H1 (cell line): ENCODE results near the gene DCBLD2. TPM values are rescaled to one million over a fixed set of nuclear protein-coding genes. Genes with fewer than 3 reads are reported as not detected.

Experiments used
- CTCF ChIA-PET: fragments of 300-600 bp; sonication (Branson Sonifier 250); formaldehyde crosslinking; loops from one replicate; lab custom pipeline; 2021; ENCODE audit not compliant: partially characterized antibody; lab: Charles Lee
- POLR2A ChIA-PET: fragments of 300-600 bp; sonication (Branson Sonifier 250); formaldehyde crosslinking; loops from one replicate; lab custom pipeline; 2021; ENCODE audit warnings: inconsistent platforms; ENCODE audit not compliant: partially characterized antibody; lab: Charles Lee
- DNase-seq, 2 experiments: peaks; one replicate each; pipeline versions ENCODE4 v3.0.0 to v3.0.0-alpha.2; 2010 to 2022; ENCODE audit warnings: low spot score in 2 of 2, low read depth in 1 of 2, mixed read lengths in 1 of 2
- FAIRE-seq: peaks from 2 replicates; lab custom pipeline; 2011; peaks lifted over from hg19 to GRCh38; lab: Jason Lieb, UNC
- H2AFZ ChIP-seq: 2 replicates; pipeline ENCODE4 v1.8.1; 2012; ENCODE audit warnings: low read length, inconsistent platforms
- H2AK5ac ChIP-seq: 2 replicates; pipeline ENCODE4 v1.6.1; 2013; ENCODE audit warnings: low read depth, low read length
- H2BK120ac ChIP-seq: replicated peaks from 2 replicates; pipeline ENCODE3; 2013; ENCODE audit warnings: low read depth, low read length, inconsistent platforms
- H2BK12ac ChIP-seq: 2 replicates; pipeline ENCODE4 v1.6.1; 2013; ENCODE audit warnings: low read depth, low read length
- H2BK15ac ChIP-seq: 2 replicates; pipeline ENCODE4 v1.6.1; 2013; ENCODE audit warnings: low read length
- H2BK20ac ChIP-seq: 2 replicates; pipeline ENCODE4 v1.6.1; 2013; ENCODE audit warnings: low read length
- H2BK5ac ChIP-seq: 2 replicates; pipeline ENCODE4 v1.6.1; 2013; ENCODE audit warnings: low read depth, low read length
- H3K14ac ChIP-seq: 2 replicates; pipeline ENCODE4 v1.6.1; 2013; ENCODE audit warnings: inconsistent platforms; ENCODE audit not compliant: insufficient read length
- H3K18ac ChIP-seq: 2 replicates; pipeline ENCODE4 v1.6.1; 2013; ENCODE audit warnings: low read length; ENCODE audit errors: extremely low read depth
- H3K23ac ChIP-seq: 2 replicates; pipeline ENCODE4 v1.6.1; 2013; ENCODE audit warnings: inconsistent platforms; ENCODE audit not compliant: insufficient read length
- H3K23me2 ChIP-seq: 2 replicates; pipeline ENCODE4 v1.6.1; 2013; ENCODE audit warnings: low read depth, low read length
- H3K27ac ChIP-seq: 2 replicates; pipeline ENCODE4 v1.6.1; 2011; ENCODE audit warnings: low read depth, low read length, inconsistent platforms
- H3K27me3 ChIP-seq, 4 experiments: replicated peaks in 1 of 4; 1 replicate in 1 of 4; 2 replicates in 3 of 4; pipeline versions ENCODE4 v1.6.1 to v1.8.1; 2011 to 2013; ENCODE audit warnings: low read length in 3 of 4, mild to moderate bottlenecking in 3 of 4, inconsistent platforms in 2 of 4, mixed read lengths in 2 of 4, moderate library complexity in 1 of 4; ENCODE audit not compliant: control insufficient read depth in 3 of 4, insufficient read depth in 3 of 4; ENCODE audit errors: extremely low read depth in 1 of 4
- H3K36me3 ChIP-seq, 4 experiments: 2 replicates each; pipeline versions ENCODE4 v1.6.1 to v1.8.1; 2011 to 2013; ENCODE audit warnings: mild to moderate bottlenecking in 4 of 4, low read length in 3 of 4, moderate library complexity in 2 of 4, control low read depth in 1 of 4, inconsistent platforms in 1 of 4; ENCODE audit not compliant: insufficient read depth in 4 of 4, control insufficient read depth in 2 of 4
- H3K4ac ChIP-seq: replicated peaks from 2 replicates; pipeline ENCODE3; 2013; ENCODE audit warnings: low read length, low read depth, mixed read lengths, inconsistent platforms; ENCODE audit not compliant: insufficient read length
- H3K4me1 ChIP-seq, 4 experiments: replicated peaks in 1 of 4; 1 replicate in 1 of 4; 2 replicates in 3 of 4; pipeline versions ENCODE4 v1.6.1 to v1.8.1; 2011 to 2013; ENCODE audit warnings: low read length in 3 of 4, inconsistent platforms in 2 of 4, mixed read lengths in 1 of 4; ENCODE audit not compliant: insufficient read depth in 4 of 4, control insufficient read depth in 3 of 4
- H3K4me2 ChIP-seq, 2 experiments: 2 replicates each; pipeline versions ENCODE4 v1.6.1 to v1.8.1; 2011 to 2013; ENCODE audit warnings: low read depth in 2 of 2, low read length in 2 of 2, control low read depth in 1 of 2, inconsistent platforms in 1 of 2, mild to moderate bottlenecking in 1 of 2; ENCODE audit not compliant: insufficient read depth in 1 of 2
- H3K4me3 ChIP-seq, 4 experiments: fragments of 200-600, 300-600 bp in 1 of 4; sonication (generic), shearing (Covaris generic), sonication (Bioruptor Twin) in 1 of 4; 2 replicates each; pipeline versions ENCODE4 v1.5.1 to v1.8.1; 2011 to 2016; ENCODE audit warnings: low read length in 4 of 4, low read depth in 3 of 4, control low read depth in 2 of 4, inconsistent platforms in 2 of 4, mild to moderate bottlenecking in 2 of 4, mixed read lengths in 1 of 4, moderate library complexity in 1 of 4; ENCODE audit not compliant: insufficient read depth in 2 of 4; ENCODE audit errors: extremely low read depth in 1 of 4
- H3K56ac ChIP-seq: replicated peaks from 2 replicates; pipeline ENCODE3; 2013; ENCODE audit warnings: low read depth, mild to moderate bottlenecking, mixed read lengths, low read length, inconsistent platforms; ENCODE audit not compliant: insufficient read length
- H3K79me1 ChIP-seq: 2 replicates; pipeline ENCODE4 v1.6.1; 2013; ENCODE audit warnings: low read depth, low read length, control low read depth
- H3K79me2 ChIP-seq, 2 experiments: 2 replicates each; pipeline versions ENCODE4 v1.6.1 to v1.8.1; 2012 to 2013; ENCODE audit warnings: low read length in 2 of 2, mild to moderate bottlenecking in 2 of 2, inconsistent platforms in 1 of 2; ENCODE audit not compliant: insufficient read depth in 2 of 2, control insufficient read depth in 1 of 2
- H3K9ac ChIP-seq, 4 experiments: replicated peaks in 1 of 4; 1 replicate in 1 of 4; 2 replicates in 3 of 4; pipeline versions ENCODE4 v1.6.1 to v1.8.1; 2011 to 2013; ENCODE audit warnings: low read depth in 3 of 4, low read length in 3 of 4, control low read depth in 2 of 4, mild to moderate bottlenecking in 2 of 4, moderate library complexity in 2 of 4, inconsistent platforms in 1 of 4; ENCODE audit errors: extremely low read depth in 1 of 4
- H3K9me3 ChIP-seq, 2 experiments: 2 replicates each; pipeline versions ENCODE4 v1.6.1 to v1.8.1; 2012 to 2013; ENCODE audit warnings: mild to moderate bottlenecking in 2 of 2, moderate library complexity in 2 of 2, control low read depth in 1 of 2, inconsistent platforms in 1 of 2, low read depth in 1 of 2, low read length in 1 of 2, mixed read lengths in 1 of 2; ENCODE audit not compliant: insufficient read depth in 2 of 2
- H4K20me1 ChIP-seq, 2 experiments: replicated peaks in 1 of 2; 2 replicates each; pipeline versions ENCODE3 to v1.8.1; 2011 to 2013; ENCODE audit warnings: inconsistent platforms in 2 of 2, low read length in 2 of 2, mild to moderate bottlenecking in 1 of 2; ENCODE audit not compliant: insufficient read depth in 2 of 2, control insufficient read depth in 1 of 2
- H4K5ac ChIP-seq: 2 replicates; pipeline ENCODE4 v1.6.1; 2013; ENCODE audit warnings: low read length, low read depth, mixed read lengths, inconsistent platforms; ENCODE audit not compliant: insufficient read length
- H4K8ac ChIP-seq: 2 replicates; pipeline ENCODE4 v1.8.0; 2013; ENCODE audit warnings: mild to moderate bottlenecking, moderate library complexity, low read length, inconsistent platforms; ENCODE audit not compliant: insufficient read depth; ENCODE audit errors: extremely low read depth
- H4K91ac ChIP-seq: replicated peaks from 2 replicates; pipeline ENCODE3; 2013; ENCODE audit warnings: low read length, mixed read lengths, inconsistent platforms; ENCODE audit not compliant: insufficient read length
- ASH2L ChIP-seq: fragments of 200-600, 300-600 bp; sonication (generic); IDR thresholded peaks from one replicate; pipeline ENCODE4 v1.7.1; 2017; ENCODE audit warnings: low read length
- EZH2 ChIP-seq: fragments of 200-600 bp; sonication (generic); IDR thresholded peaks from 2 replicates; pipeline ENCODE4 v1.7.1; 2012; ENCODE audit warnings: low read depth, mild to moderate bottlenecking, moderate library complexity, low read length, inconsistent platforms; ENCODE audit not compliant: severe bottlenecking
- HDAC2 ChIP-seq, 2 experiments: fragments of 300-600 bp in 1 of 2; sonication (generic) in 1 of 2; IDR thresholded peaks; 2 replicates each; pipeline ENCODE4 v1.6.1; 2011 to 2012; ENCODE audit warnings: low read depth in 2 of 2, low read length in 2 of 2, mild to moderate bottlenecking in 2 of 2, moderate library complexity in 2 of 2, borderline replicate concordance in 1 of 2, inconsistent platforms in 1 of 2
- HDAC6 ChIP-seq: IDR thresholded peaks from one replicate; pipeline ENCODE4 v1.7.1; 2012; ENCODE audit warnings: low read depth, mild to moderate bottlenecking, inconsistent platforms, low read length, moderate library complexity
- NANOG ChIP-seq: IDR thresholded peaks from 2 replicates; pipeline ENCODE4 v1.6.1; 2011; ENCODE audit warnings: low read length, low read depth, mild to moderate bottlenecking, inconsistent platforms; ENCODE audit not compliant: insufficient read depth, poor library complexity, severe bottlenecking
- PHF8 ChIP-seq: fragments of 200-600 bp; sonication (generic); conservative IDR thresholded peaks from 2 replicates; pipeline ENCODE4 v1.7.1; 2012; ENCODE audit warnings: low read depth, mild to moderate bottlenecking, inconsistent platforms, low read length, moderate library complexity
- SIRT6 ChIP-seq: IDR thresholded peaks from one replicate; pipeline ENCODE4 v1.7.1; 2012; ENCODE audit warnings: low read length, inconsistent platforms
- SP2 ChIP-seq: IDR thresholded peaks from 2 replicates; pipeline ENCODE4 v1.6.1; 2012; ENCODE audit warnings: mild to moderate bottlenecking, low read length, inconsistent platforms
- SUZ12 ChIP-seq: fragments of 200-600 bp; sonication (generic); IDR thresholded peaks from 2 replicates; pipeline ENCODE4 v1.6.1; 2012; ENCODE audit warnings: mild to moderate bottlenecking, inconsistent platforms, low read length, moderate library complexity, mixed read lengths
- WGBS, 2 experiments: shearing (Covaris generic) in 1 of 2; methylation state at CpG; one replicate each; pipeline versions ENCODE4 v1.1.6 to v1.1.7; 2013 to 2015; ENCODE audit warnings: low lambda C conversion rate in 2 of 2, mixed read lengths in 2 of 2, inconsistent platforms in 1 of 2, low coverage in 1 of 2, missing lambda C conversion rate in 1 of 2; ENCODE audit not compliant: insufficient replicate concordance in 2 of 2, insufficient coverage in 1 of 2, insufficient read length in 1 of 2; ENCODE audit errors: extremely low coverage in 1 of 2, missing lambda C conversion rate in 1 of 2; 5-methylcytosine and 5-hydroxymethylcytosine counted together
- polyA plus RNA-seq, 7 experiments: library from polyadenylated mRNA; depleted of rRNA in 3 of 7; stranded (reverse) in 5 of 7; unstranded in 2 of 7; fragments of >200 nt in 5 of 7; fragments of 200-250 nt in 2 of 7; gene quantifications; 1 replicate in 5 of 7; 2 replicates in 1 of 7; 4 replicates in 1 of 7; pipeline versions ENCODE4 v1.2.1 to v1.2.3, GENCODE V29; 2011 to 2013; ENCODE audit warnings: missing spikeins in 2 of 7, mixed read lengths in 2 of 7
- total RNA-seq: library from RNA; stranded (reverse); fragmentation: NEBNext Ultra II Directional; extraction: Animal tissue kit (Norgen Biotek cat#: 25700); gene quantifications from 2 replicates; pipeline ENCODE4 v1.2.1, GENCODE V29; 2021
- TF ChIP-seq, protein P1 (sequence below): IDR thresholded peaks from 2 replicates; pipeline ENCODE4 v1.6.1; 2011; ENCODE audit warnings: low read length, improper control_type of control experiment

Gene DCBLD2
- total and polyA plus RNA-seq, 2 of the 8 experiments (the other 6 are each of a cell fraction or from before 2014, with no cell fraction given), result 19.6 to 63.8 TPM

- no peak overlapping the region for H3K9ac ChIP-seq
- H3K18ac ChIP-seq, result no peak overlapping the region
- H3K27ac ChIP-seq, result no peak overlapping the region
- H2BK20ac ChIP-seq, result no peak overlapping the region
- DNase-seq (no peak), FAIRE-seq (no peak)
- no peak overlapping the region for H3K23ac ChIP-seq
- H3K79me1 ChIP-seq, result no peaks in the 10 kb centered on the region; the same call in 1 of the 2 replicates
- H3K56ac ChIP-seq, result no peak overlapping the region
- CTCF ChIA-PET, result no interaction called here
- no peak overlapping the region for H2BK5ac ChIP-seq
- H3K36me3 ChIP-seq, result peaks cover 0 to 4% (median 2%) of the 10 kb centered on the region in 4 experiments; a peak in 3 of 8 replicates
- H2AK5ac ChIP-seq, result no peak overlapping the region
- H3K9me3 ChIP-seq, result no peaks in the 10 kb centered on the region
- H3K4ac ChIP-seq, result no peak overlapping the region
- H2AFZ ChIP-seq, result no peak overlapping the region
- no peaks in the 10 kb centered on the region for H3K27me3 ChIP-seq
- WGBS, 2 experiments, result 98% methylated on average over 3 of the region's 3 CpGs; no CpG with 5 or more reads in 1 of the 2 experiments
- H3K79me2 ChIP-seq, result peaks cover 0 to 19% of the 10 kb centered on the region in 2 experiments; a peak in 2 of 4 replicates
- H2BK120ac ChIP-seq, result no peak overlapping the region
- H3K4me1 ChIP-seq, result no peaks in the 10 kb centered on the region
- no peak overlapping the region for H2BK12ac ChIP-seq
- H3K14ac ChIP-seq, result no peak overlapping the region
- no peak overlapping the region for H4K8ac ChIP-seq
- peaks cover 0 to 2% of the 10 kb centered on the region in 2 experiments for H4K20me1 ChIP-seq
- H3K23me2 ChIP-seq, result no peaks in the 10 kb centered on the region
- H4K91ac ChIP-seq, result no peak overlapping the region
- H3K4me2 ChIP-seq, result no peak overlapping the region
- H2BK15ac ChIP-seq, result no peak overlapping the region
- H3K4me3 ChIP-seq, result no peak overlapping the region
- no peak overlapping the region for H4K5ac ChIP-seq
- POLR2A ChIA-PET, result no interaction called here
- TF ChIP-seq HDAC6, result no peak
- TF ChIP-seq NANOG, result no peak
- TF ChIP-seq SP2, result no peak
- no peak for TF ChIP-seq ASH2L
- TF ChIP-seq SIRT6, result no peak
- no peak for TF ChIP-seq HDAC2 (IDR thresholded peaks at IDR 0.05; ENCODE audit: borderline replicate concordance in 1 of 2, low read depth in 2 of 2, low read length in 2 of 2)
- TF ChIP-seq SUZ12, result no peak
- no peak for TF ChIP-seq EZH2
- no peak for TF ChIP-seq PHF8
- TF ChIP-seq, protein P1, sequence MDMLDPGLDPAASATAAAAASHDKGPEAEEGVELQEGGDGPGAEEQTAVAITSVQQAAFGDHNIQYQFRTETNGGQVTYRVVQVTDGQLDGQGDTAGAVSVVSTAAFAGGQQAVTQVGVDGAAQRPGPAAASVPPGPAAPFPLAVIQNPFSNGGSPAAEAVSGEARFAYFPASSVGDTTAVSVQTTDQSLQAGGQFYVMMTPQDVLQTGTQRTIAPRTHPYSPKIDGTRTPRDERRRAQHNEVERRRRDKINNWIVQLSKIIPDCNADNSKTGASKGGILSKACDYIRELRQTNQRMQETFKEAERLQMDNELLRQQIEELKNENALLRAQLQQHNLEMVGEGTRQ, result no peak
Observed at GRCh38 chr3:98869391-98869790, 32.1 kb downstream of the DCBLD2 start.
